NCI-H345 treated with DMSO at 0.1 percent for 48 hours (cell line): Measurements from ENCODE around the gene NDUFS8.

ENCODE experiments used
- DNase-seq: peaks from one replicate; lab custom pipeline; 2025; ENCODE audit not compliant: unreplicated experiment; lab: John Stamatoyannopoulos, UW

Gene NDUFS8

GRCh38 chr11:68076371-68077042, 46.0 kb downstream of the NDUFS8 start:
- no peak for DNase-seq

GRCh38 chr11:68077617-68078582, 47.4 kb downstream of the NDUFS8 start:
- DNase-seq, result no peak

- DNase-seq, result no peak
Measured at GRCh38 chr11:68080860-68081259, 50.4 kb downstream of the NDUFS8 start.

- DNase-seq, result no peak
Measured at GRCh38 chr11:68081691-68082090, 51.2 kb downstream of the NDUFS8 start.

GRCh38 chr11:68082481-68082880, 52.0 kb downstream of the NDUFS8 start:
- DNase-seq, result no peak

- no peak for DNase-seq
Measured at GRCh38 chr11:68083517-68083916, 53.0 kb downstream of the NDUFS8 start.
